SHP77 (cell line): ENCODE results near the gene HSD17B2.
"Not testable (repeated sequence)": the region's sequence is repeated elsewhere in the genome, so short reads cannot be mapped to it uniquely, and the experiment has no call there.

ENCODE experiments used
- DNase-seq, 2 experiments: peaks; one replicate each; lab custom pipeline; 2025; lab: John Stamatoyannopoulos, UW

HSD17B2 gene

GRCh38 chr16:82034981-82035612 is at the start of gene HSD17B2:
HSD17B2 (plus strand) TSS chr16:82035253; CDS start chr16:82035425, 172 bp downstream.
- no peak for DNase-seq

- DNase-seq = no peak
These were observed 47.9 kb upstream of the HSD17B2 start for GRCh38 chr16:81987121-81987520.

- DNase-seq = no peak
These were observed 47.3 kb upstream of the HSD17B2 start for GRCh38 chr16:81987706-81988105.

GRCh38 chr16:81992859-81993258 is 42.2 kb upstream of the HSD17B2 start:
- DNase-seq = no peak

- peak in 1 of 2 experiments; percentile 21 for DNase-seq
These were observed 40.6 kb upstream of the HSD17B2 start for GRCh38 chr16:81994485-81994884.

- DNase-seq = no peak
These were observed 39.4 kb upstream of the HSD17B2 start for GRCh38 chr16:81995651-81996050.

- DNase-seq = peak in 1 of 2 experiments; percentile 5
These were observed 38.2 kb upstream of the HSD17B2 start for GRCh38 chr16:81996664-81997509.

GRCh38 chr16:81997738-81998137 is 37.3 kb upstream of the HSD17B2 start:
- DNase-seq = no peak

GRCh38 chr16:82002831-82003230 is 32.2 kb upstream of the HSD17B2 start:
- no peak for DNase-seq

GRCh38 chr16:82004601-82005000 is 30.5 kb upstream of the HSD17B2 start:
- no peak for DNase-seq

GRCh38 chr16:82005027-82005830 is 29.8 kb upstream of the HSD17B2 start:
- no peak for DNase-seq

GRCh38 chr16:82006036-82006435 is 29.0 kb upstream of the HSD17B2 start:
- no peak for DNase-seq

GRCh38 chr16:82007189-82007588 is 27.9 kb upstream of the HSD17B2 start:
- no peak for DNase-seq

- no peak for DNase-seq
These were observed 26.0 kb upstream of the HSD17B2 start for GRCh38 chr16:82008957-82009592.

- DNase-seq = not testable (repeated sequence)
These were observed 25.3 kb upstream of the HSD17B2 start for GRCh38 chr16:82009789-82010188.

GRCh38 chr16:82010649-82011048 is 24.4 kb upstream of the HSD17B2 start:
- no peak for DNase-seq

GRCh38 chr16:82011199-82011641 is 23.8 kb upstream of the HSD17B2 start, which contains the start of gene SDR42E1:
SDR42E1 (minus strand) TSS chr16:82011470; CDS start chr16:82000858, 10,612 bp downstream.
- peak; percentile 32 to 74 for DNase-seq

GRCh38 chr16:82013139-82013538 is 21.9 kb upstream of the HSD17B2 start:
- DNase-seq = no peak

GRCh38 chr16:82016263-82016662 is 18.8 kb upstream of the HSD17B2 start:
- DNase-seq = peak; percentile 13 to 25

GRCh38 chr16:82016964-82017363 is 18.1 kb upstream of the HSD17B2 start:
- DNase-seq = no peak

GRCh38 chr16:82017911-82018568 is 17.0 kb upstream of the HSD17B2 start:
- DNase-seq = no peak
